Measurements from ENCODE around the gene ARID5B.

Gene ARID5B

DNA sequence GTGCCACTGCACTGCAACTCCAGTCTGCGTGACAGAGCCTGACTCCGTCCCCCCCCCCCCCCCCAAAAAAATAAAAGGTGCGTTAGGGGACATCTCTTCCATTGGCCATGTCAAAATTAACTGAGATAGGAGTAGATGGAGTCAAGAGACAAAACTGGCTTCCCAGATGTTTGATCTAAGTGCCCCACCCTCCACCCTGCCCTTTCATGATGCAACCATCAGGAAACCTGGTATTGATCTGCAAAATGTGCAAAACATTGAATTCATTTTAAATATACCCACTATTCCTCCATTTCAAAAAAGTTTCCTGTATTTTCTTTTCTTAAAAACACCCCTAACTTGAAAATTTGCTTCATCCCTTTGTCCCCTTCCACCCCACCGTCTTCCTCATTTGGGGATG lies 17.5 kb downstream of the ARID5B start:
- H3K9me2 ChIP-seq (replicated peaks; ENCODE audit: low read depth, low read length): no peaks in the 10 kb centered on the region
- peaks cover 69% of the 10 kb centered on the region; the same call in 1 of the 2 replicates for H3K36me3 ChIP-seq (ENCODE audit: insufficient read depth, low read length)
- H3K9me3 ChIP-seq (ENCODE audit: insufficient read depth, low read depth, low read length): peaks cover 6% of the 10 kb centered on the region; the same call in 1 of the 2 replicates
- no peak overlapping the region for H3K4me3 ChIP-seq (ENCODE audit: low read length, poor library complexity, severe bottlenecking)
- no peak for TF ChIP-seq EZH2phosphoT487 (IDR thresholded peaks at IDR 0.05; ENCODE audit: borderline replicate concordance)
- no peak for TF ChIP-seq CTCF (conservative IDR thresholded peaks at IDR 0.05; ENCODE audit: low read length)
- no peak overlapping the region for H2AFZ ChIP-seq (ENCODE audit: low read length)
- no peak overlapping the region for H3K4me2 ChIP-seq (ENCODE audit: low read depth, low read length, poor library complexity, severe bottlenecking)
- no peaks in the 10 kb centered on the region for H3F3A ChIP-seq (ENCODE audit: low read depth)
- H3K9ac ChIP-seq (ENCODE audit: low read depth, low read length, poor library complexity, severe bottlenecking): no peak overlapping the region
- H3K4me1 ChIP-seq (ENCODE audit: insufficient read depth, low read length, poor library complexity, severe bottlenecking): peaks cover 29% of the 10 kb centered on the region
- H4K20me1 ChIP-seq (ENCODE audit: insufficient read depth, low read length, poor library complexity, severe bottlenecking): peaks cover 71% of the 10 kb centered on the region
- H3K79me2 ChIP-seq (ENCODE audit: insufficient read depth, low read length): peaks cover 99% of the 10 kb centered on the region
- H3K27me3 ChIP-seq (ENCODE audit: insufficient read depth, low read length, poor library complexity, severe bottlenecking): no peaks in the 10 kb centered on the region

GRCh38 chr10:61919646-61920215 lies 18.2 kb downstream of the ARID5B start:
- no peak overlapping the region for H3K4me3 ChIP-seq (ENCODE audit: low read length, poor library complexity, severe bottlenecking)
- peaks cover 99% of the 10 kb centered on the region for H3K79me2 ChIP-seq (ENCODE audit: insufficient read depth, low read length)
- H3K9ac ChIP-seq (ENCODE audit: low read depth, low read length, poor library complexity, severe bottlenecking): no peak overlapping the region
- no peaks in the 10 kb centered on the region for H3K27me3 ChIP-seq (ENCODE audit: insufficient read depth, low read length, poor library complexity, severe bottlenecking)
- no peaks in the 10 kb centered on the region for H3F3A ChIP-seq (ENCODE audit: low read depth)
- no peak overlapping the region for H2AFZ ChIP-seq (ENCODE audit: low read length)
- no peaks in the 10 kb centered on the region for H3K9me2 ChIP-seq (replicated peaks; ENCODE audit: low read depth, low read length)
- peaks cover 69% of the 10 kb centered on the region; the same call in 1 of the 2 replicates for H3K36me3 ChIP-seq (ENCODE audit: insufficient read depth, low read length)
- TF ChIP-seq CTCF (conservative IDR thresholded peaks at IDR 0.05; ENCODE audit: low read length): no peak
- TF ChIP-seq EZH2phosphoT487 (IDR thresholded peaks at IDR 0.05; ENCODE audit: borderline replicate concordance): no peak
- H3K9me3 ChIP-seq (ENCODE audit: insufficient read depth, low read depth, low read length): peaks cover 6% of the 10 kb centered on the region; the same call in 1 of the 2 replicates
- H4K20me1 ChIP-seq (ENCODE audit: insufficient read depth, low read length, poor library complexity, severe bottlenecking): peaks cover 70% of the 10 kb centered on the region
- peaks cover 31% of the 10 kb centered on the region for H3K4me1 ChIP-seq (ENCODE audit: insufficient read depth, low read length, poor library complexity, severe bottlenecking)
- no peak overlapping the region for H3K4me2 ChIP-seq (ENCODE audit: low read depth, low read length, poor library complexity, severe bottlenecking)

DNA sequence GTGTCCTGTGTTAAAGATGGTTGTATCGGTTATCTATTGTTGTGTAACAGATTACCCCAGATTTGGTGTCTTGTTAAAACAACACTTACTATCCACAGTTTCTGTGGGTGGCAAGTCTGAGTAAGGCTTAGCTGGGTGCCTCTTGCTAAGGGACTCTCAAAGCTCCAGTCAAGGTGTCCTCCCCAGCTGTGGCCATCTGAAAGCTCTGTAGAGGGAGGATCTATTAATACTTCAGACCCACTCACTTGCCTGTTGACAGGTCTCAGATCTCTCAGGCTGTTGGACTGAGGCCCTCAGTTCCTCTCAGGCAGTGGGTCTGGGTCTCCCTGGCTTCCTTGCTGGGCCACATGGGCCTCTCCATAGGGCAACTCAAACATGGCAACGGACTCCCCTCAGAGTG lies 19.6 kb downstream of the ARID5B start:
- H3F3A ChIP-seq (ENCODE audit: low read depth): no peaks in the 10 kb centered on the region
- TF ChIP-seq EZH2phosphoT487 (IDR thresholded peaks at IDR 0.05; ENCODE audit: borderline replicate concordance): no peak
- no peak for TF ChIP-seq CTCF (conservative IDR thresholded peaks at IDR 0.05; ENCODE audit: low read length)
- peaks cover 99% of the 10 kb centered on the region for H3K79me2 ChIP-seq (ENCODE audit: insufficient read depth, low read length)
- peaks cover 31% of the 10 kb centered on the region for H3K4me1 ChIP-seq (ENCODE audit: insufficient read depth, low read length, poor library complexity, severe bottlenecking)
- peak overlapping the region; percentile 7 for H3K4me2 ChIP-seq (ENCODE audit: low read depth, low read length, poor library complexity, severe bottlenecking)
- H4K20me1 ChIP-seq (ENCODE audit: insufficient read depth, low read length, poor library complexity, severe bottlenecking): peaks cover 71% of the 10 kb centered on the region
- H3K9ac ChIP-seq (ENCODE audit: low read depth, low read length, poor library complexity, severe bottlenecking): no peak overlapping the region
- H2AFZ ChIP-seq (ENCODE audit: low read length): no peak overlapping the region
- peaks cover 6% of the 10 kb centered on the region; the same call in 1 of the 2 replicates for H3K9me3 ChIP-seq (ENCODE audit: insufficient read depth, low read depth, low read length)
- no peaks in the 10 kb centered on the region for H3K9me2 ChIP-seq (replicated peaks; ENCODE audit: low read depth, low read length)
- no peak overlapping the region for H3K4me3 ChIP-seq (ENCODE audit: low read length, poor library complexity, severe bottlenecking)
- peaks cover 71% of the 10 kb centered on the region for H3K36me3 ChIP-seq (ENCODE audit: insufficient read depth, low read length)
- H3K27me3 ChIP-seq (ENCODE audit: insufficient read depth, low read length, poor library complexity, severe bottlenecking): no peaks in the 10 kb centered on the region
